DND-41 (cell line): ENCODE results near the gene RASD2.

Experiments used
- CTCF ChIP-seq: IDR thresholded peaks from 2 replicates; pipeline ENCODE4 v1.5.1; 2012; ENCODE audit warnings: borderline replicate concordance, low read length, moderate library complexity, mild to moderate bottlenecking; ENCODE audit not compliant: poor library complexity, severe bottlenecking; ENCODE audit errors: extremely low read depth
- EZH2 ChIP-seq: IDR thresholded peaks from 3 replicates; pipeline ENCODE4 v1.6.1; 2012; ENCODE audit warnings: borderline replicate concordance, low read depth, mild to moderate bottlenecking, moderate library complexity, low read length, inconsistent platforms; ENCODE audit not compliant: severe bottlenecking

DNA sequence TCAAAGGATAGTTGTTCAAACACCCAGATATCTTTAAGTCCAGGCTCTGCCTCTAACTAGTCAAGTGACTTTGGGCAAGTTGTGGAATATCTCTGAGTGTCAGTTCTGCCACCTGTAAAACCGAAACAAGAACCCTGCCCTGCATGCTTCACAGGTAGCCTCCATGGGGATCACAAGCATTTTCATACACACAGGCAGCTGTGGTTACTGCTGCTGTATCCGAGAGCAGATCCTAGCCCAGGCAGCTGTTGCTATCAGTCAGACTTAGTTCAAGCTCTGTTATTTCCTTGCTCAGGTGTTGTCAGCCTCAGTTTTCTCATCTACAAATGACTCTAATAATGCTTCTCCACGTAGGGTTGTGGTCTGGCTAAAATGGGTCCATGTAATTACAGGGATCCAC is 6.5 kb upstream of the RASD2 start:
- TF ChIP-seq CTCF (no peak), EZH2 (no peak)
